Upper lobe of right lung (tissue), 1 donor: Measurements from ENCODE around the gene HECTD2. TPM values are rescaled to one million over a fixed set of nuclear protein-coding genes. Genes with fewer than 3 reads are reported as not detected.

ENCODE experiments used
- ATAC-seq: fragments of 200-7000 bp; cut with Tn5 transposase; one replicate; pipeline ENCODE4 v1.9.1; 2020; ENCODE audit warnings: mild to moderate bottlenecking, moderate library complexity
- DNase-seq: peaks from one replicate; pipeline ENCODE4 v3.0.0-alpha.2; 2020
- H3K27ac ChIP-seq: fragments of 200-600 bp; one replicate; pipeline ENCODE4 v1.8.0; 2022
- H3K27me3 ChIP-seq: fragments of 200-600 bp; one replicate; pipeline ENCODE4 v1.8.0; 2022; ENCODE audit warnings: mild to moderate bottlenecking
- H3K36me3 ChIP-seq: fragments of 200-600 bp; one replicate; pipeline ENCODE4 v1.8.0; 2022
- H3K4me1 ChIP-seq: fragments of 200-600 bp; one replicate; pipeline ENCODE4 v1.8.0; 2022
- H3K4me3 ChIP-seq: fragments of 200-600 bp; one replicate; pipeline ENCODE4 v1.8.0; 2022; ENCODE audit warnings: mild to moderate bottlenecking
- H3K9me3 ChIP-seq: fragments of 200-600 bp; one replicate; pipeline ENCODE4 v1.8.0; 2022
- CTCF ChIP-seq: fragments of 200-600 bp; IDR thresholded peaks from one replicate; pipeline ENCODE4 v1.8.0; 2022; ENCODE audit warnings: antibody characterized with exemption
- intact Hi-C: fragments of 100-400 bp; cut with DNase I; formaldehyde crosslinking; loops from one replicate; pipeline ENCODE4 v1.11.0; 2022
- total RNA-seq: library from RNA; stranded (reverse); fragmentation: NEBNext Ultra II Directional; extraction: Animal tissue kit (Norgen Biotek cat#: 25700); gene quantifications from one replicate; pipeline ENCODE4 v1.2.1, GENCODE V29; 2021
- donor health status: DM: no; HTN: yes; CAD: no; lungs with severe emphysema.

HECTD2 gene
- total RNA-seq, 1 donor from 2014 or later = 14.8 TPM

GRCh38 chr10:91539930-91540329 is 129.8 kb downstream of the HECTD2 start:
- Histone ChIP-seq H3K27me3 (no peaks in the 10 kb centered on the region), H3K4me1 (peaks cover 7% of the 10 kb centered on the region), H3K9me3 (no peaks in the 10 kb centered on the region), H3K27ac (no peak overlapping the region), H3K4me3 (no peak overlapping the region), H3K36me3 (no peaks in the 10 kb centered on the region)
- DNase-seq = no peak
- no peak for ATAC-seq
- TF ChIP-seq CTCF = no peak
- intact Hi-C loops = no loop called here

GRCh38 chr10:91540733-91541132 is 130.6 kb downstream of the HECTD2 start:
- Histone ChIP-seq H3K36me3 (no peaks in the 10 kb centered on the region), H3K4me1 (peaks cover 7% of the 10 kb centered on the region), H3K27me3 (no peaks in the 10 kb centered on the region), H3K4me3 (no peak overlapping the region), H3K27ac (no peak overlapping the region), H3K9me3 (no peaks in the 10 kb centered on the region)
- intact Hi-C loops = no loop called here
- DNase-seq = no peak
- no peak for TF ChIP-seq CTCF
- no peak for ATAC-seq

GRCh38 chr10:91541481-91541880 is 131.3 kb downstream of the HECTD2 start:
- no peak overlapping the region for H3K4me3 ChIP-seq
- no peak for ATAC-seq
- no peak for TF ChIP-seq CTCF
- H3K36me3 ChIP-seq = no peaks in the 10 kb centered on the region
- H3K27me3 ChIP-seq = no peaks in the 10 kb centered on the region
- intact Hi-C loops = no loop called here
- no peak for DNase-seq
- H3K9me3 ChIP-seq = no peaks in the 10 kb centered on the region
- H3K4me1 ChIP-seq = peaks cover 7% of the 10 kb centered on the region
- H3K27ac ChIP-seq = no peak overlapping the region

- no peak overlapping the region for H3K27ac ChIP-seq
- peaks cover 7% of the 10 kb centered on the region for H3K4me1 ChIP-seq
- no peaks in the 10 kb centered on the region for H3K9me3 ChIP-seq
- no peak for DNase-seq
- no peaks in the 10 kb centered on the region for H3K27me3 ChIP-seq
- no peak overlapping the region for H3K4me3 ChIP-seq
- no peak for TF ChIP-seq CTCF
- H3K36me3 ChIP-seq = no peaks in the 10 kb centered on the region
- no peak for ATAC-seq
- intact Hi-C loops = no loop called here
These were observed 135.2 kb downstream of the HECTD2 start for GRCh38 chr10:91545384-91545783.

GRCh38 chr10:91545838-91546237 is 135.7 kb downstream of the HECTD2 start:
- ATAC-seq (no peak), DNase-seq (no peak)
- Histone ChIP-seq H3K27me3 (no peaks in the 10 kb centered on the region), H3K4me1 (peaks cover 7% of the 10 kb centered on the region), H3K36me3 (no peaks in the 10 kb centered on the region), H3K27ac (no peak overlapping the region), H3K9me3 (no peaks in the 10 kb centered on the region), H3K4me3 (no peak overlapping the region)
- no peak for TF ChIP-seq CTCF
- intact Hi-C loops = no loop called here

- Histone ChIP-seq H3K4me3 (no peak overlapping the region), H3K36me3 (no peaks in the 10 kb centered on the region), H3K27ac (no peak overlapping the region), H3K27me3 (no peaks in the 10 kb centered on the region), H3K4me1 (no peaks in the 10 kb centered on the region), H3K9me3 (no peaks in the 10 kb centered on the region)
- intact Hi-C loops = no loop called here
- no peak for TF ChIP-seq CTCF
- ATAC-seq (no peak), DNase-seq (no peak)
These were observed 139.1 kb downstream of the HECTD2 start for GRCh38 chr10:91549262-91549661.
